Prostate gland (tissue), 2 donors: Measurements from ENCODE around the gene DHX36.

ENCODE experiments used
- CTCF ChIP-seq, 4 experiments: fragments of 200-600 bp in 2 of 4; fragments of 450-650 bp in 2 of 4; sonication (generic) in 2 of 4; IDR thresholded peaks; 1 replicate in 3 of 4; 2 replicates in 1 of 4; pipeline ENCODE4 v1.5.1; 2016 to 2019; ENCODE audit warnings: antibody characterized with exemption in 4 of 4, mild to moderate bottlenecking in 2 of 4, moderate library complexity in 2 of 4
- POLR2AphosphoS5 ChIP-seq: sonication (generic); formaldehyde crosslinking; IDR thresholded peaks from one replicate; pipeline ENCODE4 v1.6.1; 2017; ENCODE audit warnings: antibody characterized with exemption

- TF ChIP-seq CTCF (IDR thresholded peaks at IDR 0.05) (no peak), POLR2AphosphoS5 (no peak)
These were observed 3.6 kb upstream of the DHX36 start for GRCh38 chr3:154327871-154328270.
